ENCODE results near the gene VAMP3. TPM values are rescaled to one million over a fixed set of nuclear protein-coding genes. Genes with fewer than 3 reads are reported as not detected.
"Not testable (repeated sequence)": the region's sequence is repeated elsewhere in the genome, so short reads cannot be mapped to it uniquely, and the experiment has no call there.

VAMP3 gene
- total and polyA plus RNA-seq, 3 experiments from 2014 or later, result 27.3 to 41.7 (median 32.5) TPM

GRCh38 chr1:7791027-7791426 lies 19.9 kb downstream of the VAMP3 start:
- CTCF ChIA-PET; H3K27ac Mint-ChIP-seq; H3K4me3 ChIP-seq (ENCODE audit: low read length); H3K27me3 ChIP-seq (ENCODE audit: insufficient read depth, low read length, poor library complexity, severe bottlenecking); H3K4me1 Mint-ChIP-seq; DNase-seq; H3K4me1 ChIP-seq (ENCODE audit: insufficient read depth, low read length); H3K27ac ChIP-seq (ENCODE audit: low read depth, low read length); POLR2A ChIA-PET; H3K36me3 ChIP-seq (ENCODE audit: insufficient read depth, low read length); H3K4me3 Mint-ChIP-seq; H3K27me3 Mint-ChIP-seq: not testable (repeated sequence)
- Mint-ChIP-seq H3K9me3 (peaks cover 4 to 16% (median 12%) of the 10 kb centered on the region in 5 donors), H3K36me3 (peaks cover 23 to 43% (median 42%) of the 10 kb centered on the region in 3 donors)
- H3K9me3 ChIP-seq (ENCODE audit: low read length), result peaks cover 12% of the 10 kb centered on the region

DNA sequence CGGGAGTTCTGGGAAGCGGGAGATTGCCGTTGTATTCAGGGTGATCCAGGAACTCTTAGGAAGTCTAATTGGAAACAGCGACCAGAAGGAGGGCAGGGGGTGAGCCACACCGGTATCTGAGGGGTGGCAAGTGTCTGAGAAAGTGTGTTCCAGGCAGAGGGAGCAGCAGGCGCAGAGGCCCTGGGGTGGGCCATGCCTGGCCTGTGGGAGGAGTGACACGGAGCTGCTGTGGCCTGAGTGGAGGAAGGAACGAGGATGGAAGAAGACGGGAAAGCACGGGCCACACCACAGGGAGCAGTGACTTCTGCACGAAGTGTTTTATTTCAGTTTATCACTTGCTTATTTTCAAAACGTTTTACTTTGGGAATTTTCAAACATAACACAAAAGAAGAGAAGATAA lies 24.3 kb downstream of the VAMP3 start:
- H3K36me3 Mint-ChIP-seq, result peaks cover 18 to 29% (median 25%) of the 10 kb centered on the region in 3 donors
- no peaks in the 10 kb centered on the region for H3K27me3 ChIP-seq (ENCODE audit: insufficient read depth, low read length, poor library complexity, severe bottlenecking)
- no peaks in the 10 kb centered on the region for H3K4me1 Mint-ChIP-seq
- H3K9me3 Mint-ChIP-seq, result peaks cover 4 to 11% (median 8%) of the 10 kb centered on the region in 5 donors
- no peaks in the 10 kb centered on the region for H3K4me1 ChIP-seq (ENCODE audit: insufficient read depth, low read length)
- ChIA-PET POLR2A (no interaction called here), CTCF (no interaction called here)
- H3K27me3 Mint-ChIP-seq, result no peaks in the 10 kb centered on the region
- no peak for DNase-seq
- H3K9me3 ChIP-seq (ENCODE audit: low read length), result peaks cover 9% of the 10 kb centered on the region
- no peak overlapping the region for H3K4me3 Mint-ChIP-seq
- H3K36me3 ChIP-seq (ENCODE audit: insufficient read depth, low read length), result no peaks in the 10 kb centered on the region
- H3K27ac ChIP-seq (ENCODE audit: low read depth, low read length), result no peak overlapping the region
- H3K27ac Mint-ChIP-seq, result peak overlapping the region in 4 of 8 donors; percentile 18 to 91 (median 42)
- no peak overlapping the region for H3K4me3 ChIP-seq (ENCODE audit: low read length)

GRCh38 chr1:7805460-7805859 lies 34.4 kb downstream of the VAMP3 start:
- Mint-ChIP-seq H3K4me3 (no peak overlapping the region), H3K36me3 (peaks cover 4 to 45% (median 9%) of the 10 kb centered on the region in 3 donors), H3K9me3 (no peaks in the 10 kb centered on the region), H3K27me3 (no peaks in the 10 kb centered on the region), H3K27ac (peak overlapping the region in 1 of 8 donors; percentile 14), H3K4me1 (no peaks in the 10 kb centered on the region)
- H3K36me3 ChIP-seq (ENCODE audit: insufficient read depth, low read length), result no peaks in the 10 kb centered on the region
- H3K4me3 ChIP-seq (ENCODE audit: low read length), result no peak overlapping the region
- H3K27ac ChIP-seq (ENCODE audit: low read depth, low read length), result no peak overlapping the region
- POLR2A ChIA-PET, result no interaction called here
- DNase-seq, result no peak
- CTCF ChIA-PET, result interaction anchor here (1.4 kb wide), 1 partner anchor 8 kb away, joined by 3 read pairs; no protein-coding TSS in a partner anchor
- no peaks in the 10 kb centered on the region for H3K27me3 ChIP-seq (ENCODE audit: insufficient read depth, low read length, poor library complexity, severe bottlenecking)
- H3K9me3 ChIP-seq (ENCODE audit: low read length), result no peaks in the 10 kb centered on the region
- no peaks in the 10 kb centered on the region for H3K4me1 ChIP-seq (ENCODE audit: insufficient read depth, low read length)

GRCh38 chr1:7808253-7808844 lies 37.3 kb downstream of the VAMP3 start:
- peaks cover 5 to 6% (median 6%) of the 10 kb centered on the region in 5 donors for H3K9me3 Mint-ChIP-seq
- no peaks in the 10 kb centered on the region for H3K27me3 ChIP-seq (ENCODE audit: insufficient read depth, low read length, poor library complexity, severe bottlenecking)
- H3K27me3 Mint-ChIP-seq, result no peaks in the 10 kb centered on the region
- H3K27ac ChIP-seq (ENCODE audit: low read depth, low read length), result no peak overlapping the region
- no peaks in the 10 kb centered on the region for H3K36me3 ChIP-seq (ENCODE audit: insufficient read depth, low read length)
- H3K36me3 Mint-ChIP-seq, result peaks cover 10 to 61% (median 24%) of the 10 kb centered on the region in 3 donors
- no peak overlapping the region for H3K4me3 ChIP-seq (ENCODE audit: low read length)
- no peak overlapping the region for H3K4me3 Mint-ChIP-seq
- H3K27ac Mint-ChIP-seq, result no peak overlapping the region
- ChIA-PET CTCF (interaction anchor here (1.0 to 1.3 kb wide), 2 partner anchors 13 to 168 kb away, joined by 4 to 5 read pairs; no protein-coding TSS in a partner anchor), POLR2A (no interaction called here)
- H3K4me1 ChIP-seq (ENCODE audit: insufficient read depth, low read length), result no peaks in the 10 kb centered on the region
- H3K4me1 Mint-ChIP-seq, result no peaks in the 10 kb centered on the region
- peaks cover 2% of the 10 kb centered on the region for H3K9me3 ChIP-seq (ENCODE audit: low read length)
- no peak for DNase-seq

DNA sequence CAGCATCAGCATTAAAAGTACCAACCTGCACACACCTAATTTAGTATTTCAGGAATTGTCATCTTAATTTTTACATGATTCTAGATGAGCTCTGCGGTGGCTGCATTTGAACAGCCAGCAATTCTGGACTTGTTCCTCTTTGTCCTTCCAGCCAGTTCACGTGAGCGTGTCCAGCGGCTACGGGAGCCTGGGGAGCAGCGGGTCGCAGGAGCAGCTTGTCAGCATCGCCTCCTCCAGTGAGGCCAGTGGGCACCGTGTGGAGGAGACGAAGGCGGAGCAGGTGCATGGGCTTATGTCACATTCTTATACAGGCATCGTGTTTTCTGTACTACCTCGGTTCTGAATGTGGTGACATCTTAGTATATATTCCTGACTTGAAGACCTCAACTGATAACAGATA lies 38.6 kb downstream of the VAMP3 start:
- Mint-ChIP-seq H3K27ac (no peak overlapping the region), H3K4me1 (no peaks in the 10 kb centered on the region), H3K4me3 (no peak overlapping the region), H3K36me3 (peaks cover 15 to 59% (median 34%) of the 10 kb centered on the region in 3 donors), H3K9me3 (peaks cover 13 to 16% (median 14%) of the 10 kb centered on the region in 5 donors), H3K27me3 (no peaks in the 10 kb centered on the region)
- ChIA-PET CTCF (no interaction called here), POLR2A (no interaction called here)
- Histone ChIP-seq H3K9me3 (ENCODE audit: low read length) (peaks cover 5% of the 10 kb centered on the region), H3K4me3 (ENCODE audit: low read length) (no peak overlapping the region), H3K27ac (ENCODE audit: low read depth, low read length) (no peak overlapping the region), H3K4me1 (ENCODE audit: insufficient read depth, low read length) (no peaks in the 10 kb centered on the region), H3K36me3 (ENCODE audit: insufficient read depth, low read length) (no peaks in the 10 kb centered on the region), H3K27me3 (ENCODE audit: insufficient read depth, low read length, poor library complexity, severe bottlenecking) (no peaks in the 10 kb centered on the region)
- no peak for DNase-seq

GRCh38 chr1:7810395-7810794 lies 39.3 kb downstream of the VAMP3 start:
- ChIA-PET POLR2A (no interaction called here), CTCF (no interaction called here)
- no peak for DNase-seq
- Histone ChIP-seq H3K36me3 (ENCODE audit: insufficient read depth, low read length) (no peaks in the 10 kb centered on the region), H3K4me3 (ENCODE audit: low read length) (no peak overlapping the region), H3K4me1 (ENCODE audit: insufficient read depth, low read length) (no peaks in the 10 kb centered on the region), H3K27me3 (ENCODE audit: insufficient read depth, low read length, poor library complexity, severe bottlenecking) (no peaks in the 10 kb centered on the region), H3K9me3 (ENCODE audit: low read length) (peaks cover 5% of the 10 kb centered on the region), H3K27ac (ENCODE audit: low read depth, low read length) (no peak overlapping the region)
- Mint-ChIP-seq H3K27me3 (no peaks in the 10 kb centered on the region), H3K36me3 (peaks cover 16 to 54% (median 32%) of the 10 kb centered on the region in 3 donors), H3K9me3 (peaks cover 13 to 16% (median 14%) of the 10 kb centered on the region in 5 donors), H3K27ac (no peak overlapping the region), H3K4me1 (no peaks in the 10 kb centered on the region), H3K4me3 (no peak overlapping the region)

DNA sequence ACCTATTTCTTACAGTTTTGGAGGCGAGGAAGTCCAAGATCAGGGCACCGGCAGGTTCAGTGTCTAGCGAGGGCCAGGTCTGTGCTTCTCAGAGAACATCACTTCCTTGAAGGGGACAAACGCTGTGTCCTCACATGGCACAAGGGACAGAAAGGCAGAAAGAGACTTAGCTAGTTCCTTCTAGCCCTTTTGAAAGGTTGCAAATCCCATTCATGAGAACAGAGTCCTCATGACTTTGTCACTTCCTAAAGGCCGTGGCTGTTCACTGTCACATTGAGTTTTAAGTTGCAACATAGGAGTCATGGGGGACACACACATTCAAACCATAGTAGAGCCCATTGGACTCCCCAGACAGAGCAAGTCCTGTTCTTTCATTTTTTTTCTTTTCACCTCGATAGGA lies 40.4 kb downstream of the VAMP3 start:
- Mint-ChIP-seq H3K27ac (no peak overlapping the region), H3K36me3 (peaks cover 16 to 49% (median 28%) of the 10 kb centered on the region in 3 donors), H3K4me3 (no peak overlapping the region), H3K4me1 (no peaks in the 10 kb centered on the region), H3K27me3 (no peaks in the 10 kb centered on the region), H3K9me3 (peaks cover 13 to 16% (median 14%) of the 10 kb centered on the region in 5 donors)
- Histone ChIP-seq H3K27me3 (ENCODE audit: insufficient read depth, low read length, poor library complexity, severe bottlenecking) (no peaks in the 10 kb centered on the region), H3K4me1 (ENCODE audit: insufficient read depth, low read length) (no peaks in the 10 kb centered on the region), H3K9me3 (ENCODE audit: low read length) (peaks cover 5% of the 10 kb centered on the region), H3K36me3 (ENCODE audit: insufficient read depth, low read length) (no peaks in the 10 kb centered on the region), H3K4me3 (ENCODE audit: low read length) (no peak overlapping the region), H3K27ac (ENCODE audit: low read depth, low read length) (no peak overlapping the region)
- CTCF ChIA-PET, result no interaction called here
- POLR2A ChIA-PET, result no interaction called here
- no peak for DNase-seq

GRCh38 chr1:7813677-7814373 lies 42.7 kb downstream of the VAMP3 start:
- POLR2A ChIA-PET, result no interaction called here
- DNase-seq, result no peak

More at GRCh38 chr1:7813677-7814373, 42.7 kb downstream of the VAMP3 start:
- CTCF ChIA-PET, result no interaction called here
- no peak overlapping the region for H3K27ac ChIP-seq (ENCODE audit: low read depth, low read length)
- Mint-ChIP-seq H3K4me3 (no peak overlapping the region), H3K4me1 (no peaks in the 10 kb centered on the region), H3K9me3 (peaks cover 13 to 16% (median 14%) of the 10 kb centered on the region in 5 donors), H3K36me3 (peaks cover 16 to 37% (median 28%) of the 10 kb centered on the region in 3 donors), H3K27ac (peak overlapping the region in 1 of 8 donors; percentile 23), H3K27me3 (no peaks in the 10 kb centered on the region)
- H3K27me3 ChIP-seq (ENCODE audit: insufficient read depth, low read length, poor library complexity, severe bottlenecking), result no peaks in the 10 kb centered on the region
- no peaks in the 10 kb centered on the region for H3K36me3 ChIP-seq (ENCODE audit: insufficient read depth, low read length)
- no peaks in the 10 kb centered on the region for H3K4me1 ChIP-seq (ENCODE audit: insufficient read depth, low read length)
- H3K4me3 ChIP-seq (ENCODE audit: low read length), result no peak overlapping the region
- H3K9me3 ChIP-seq (ENCODE audit: low read length), result peaks cover 5% of the 10 kb centered on the region
